ENCODE data around the gene GTSF1L. TPM values are rescaled to one million over a fixed set of nuclear protein-coding genes. Genes with fewer than 3 reads are reported as not detected.

GTSF1L gene
- total and polyA plus RNA-seq, 2 of the 4 experiments (the other 2 are of a cell fraction), result not detected

GRCh38 chr20:43715044-43715443, 11.8 kb downstream of the GTSF1L start:
- no peak overlapping the region for H2BK15ac ChIP-seq (ENCODE audit: low read depth, low read length)
- H3K4me1 ChIP-seq (ENCODE audit: control insufficient read depth, insufficient read depth, low read length), result no peaks in the 10 kb centered on the region
- no peak overlapping the region for H2BK5ac ChIP-seq (ENCODE audit: low read depth, low read length, poor library complexity, severe bottlenecking)
- H3K9me3 ChIP-seq (ENCODE audit: control insufficient read depth, insufficient read depth, low read length), result peaks cover 2% of the 10 kb centered on the region
- dilution Hi-C loops (cut with HindIII; ENCODE audit: low sequenced_read_pairs, unreplicated experiment), result no loop called here
- no peak overlapping the region for H3K9ac ChIP-seq (ENCODE audit: low read depth, low read length)
- H2BK120ac ChIP-seq (ENCODE audit: low read depth, low read length), result no peak overlapping the region
- intact Hi-C loops (cut with micrococcal nuclease), result no loop called here
- CTCF ChIA-PET, result no interaction called here
- in situ Hi-C loops (cut with MboI; ENCODE audit: low sequenced_read_pairs), result no loop called here
- H3K14ac ChIP-seq (replicated peaks; ENCODE audit: low read depth, low read length), result no peak overlapping the region
- H4K91ac ChIP-seq (ENCODE audit: insufficient read depth, low read depth, low read length), result no peak overlapping the region
- no TSS peak for BruUV-seq (replicated peaks)
- H4K5ac ChIP-seq (ENCODE audit: low read depth, low read length), result no peak overlapping the region
- no peak overlapping the region for H3K4me2 ChIP-seq (ENCODE audit: low read depth, low read length)
- H2BK20ac ChIP-seq (ENCODE audit: low read depth, low read length), result no peak overlapping the region
- H3K56ac ChIP-seq (ENCODE audit: extremely low read depth, insufficient read depth, low read length), result no peak overlapping the region
- H3K4ac ChIP-seq (ENCODE audit: low read depth, low read length), result no peak overlapping the region
- no peak overlapping the region for H2AFZ ChIP-seq (replicated peaks; ENCODE audit: low read length, poor library complexity)
- H2AK5ac ChIP-seq (ENCODE audit: low read depth, low read length), result no peak overlapping the region
- no peak for ATAC-seq (ENCODE audit: low read depth)
- no peaks in the 10 kb centered on the region for H3K36me3 ChIP-seq (ENCODE audit: control insufficient read depth, insufficient read depth, low read length)
- no peak for DNase-seq
- WGBS, 2 experiments (ENCODE audit: extremely low coverage in 2 of 2, insufficient read length in 1 of 2), result 96% methylated on average over 6 of the region's 9 CpGs; no CpG with 5 or more reads in 1 of the 2 experiments
- no peak overlapping the region for H2AK9ac ChIP-seq (replicated peaks; ENCODE audit: low read depth, low read length, poor library complexity)
- POLR2A ChIA-PET (ENCODE audit: unreplicated experiment), result no interaction called here
- no peak overlapping the region for H3K27ac ChIP-seq (ENCODE audit: insufficient read depth, low read length)
- H3K4me3 ChIP-seq (ENCODE audit: insufficient read depth, low read depth, low read length), result no peak overlapping the region
- H4K20me1 ChIP-seq (ENCODE audit: insufficient read depth, low read length), result no peaks in the 10 kb centered on the region
- H3K79me1 ChIP-seq (ENCODE audit: low read depth in 1 of 2, low read length in 2 of 2), result no peaks in the 10 kb centered on the region
- H3K27me3 ChIP-seq (ENCODE audit: control insufficient read depth, insufficient read depth, low read length), result no peaks in the 10 kb centered on the region
- TF ChIP-seq MAFK (IDR thresholded peaks at IDR 0.05; ENCODE audit: low read depth, low read length) (no peak), ELK1 (IDR thresholded peaks at IDR 0.05; ENCODE audit: borderline replicate concordance, low read depth, low read length) (no peak), CEBPB (IDR thresholded peaks at IDR 0.05; ENCODE audit: low read depth, low read length) (no peak), CTCF (conservative IDR thresholded peaks at IDR 0.05; ENCODE audit: low read depth, low read length) (no peak), RFX5 (IDR thresholded peaks at IDR 0.05; ENCODE audit: low read depth, low read length) (no peak), RAD21 (IDR thresholded peaks at IDR 0.05; ENCODE audit: low read length) (no peak), RCOR1 (IDR thresholded peaks at IDR 0.05; ENCODE audit: insufficient replicate concordance, low read length) (no peak)
- no peak overlapping the region for H3K18ac ChIP-seq (ENCODE audit: low read depth, low read length)
- no peaks in the 10 kb centered on the region for H3K9me1 ChIP-seq (ENCODE audit: insufficient read depth, low read length)
- no peak overlapping the region for H4K8ac ChIP-seq (ENCODE audit: low read depth in 2 of 2, low read length in 2 of 2)
- no peak overlapping the region for H3K23ac ChIP-seq (ENCODE audit: low read depth, low read length)

All from IMR-90 (cell line).